Stimulated activated effector memory CD8-positive, alpha-beta T cell treated with anti-CD3 and anti-CD28 coated beads, Interleukin-12 subunit alpha, Interleukin-12 subunit beta, amount 100 ng/mL, for 72 hours (primary cell): ENCODE results near the gene ZNF396.

Source experiments
- ATAC-seq: fragments of 150-1000 bp; cut with Tn5 transposase; 2 replicates; pipeline ENCODE4 v1.10.0; 2021
- DNase-seq, 2 donors: peaks; one replicate each; pipeline ENCODE4 v3.0.0; 2021 to 2022; ENCODE audit warnings: low spot score in 2 of 2
- H3K27ac Mint-ChIP-seq: one replicate; pipeline ENCODE4 v1.8.0; 2022; ENCODE audit warnings: mild to moderate bottlenecking, mixed read lengths
- H3K36me3 Mint-ChIP-seq: one replicate; pipeline ENCODE4 v1.8.0; 2022; ENCODE audit warnings: mild to moderate bottlenecking, mixed read lengths
- H3K4me1 Mint-ChIP-seq: one replicate; pipeline ENCODE4 v1.8.0; 2022; ENCODE audit warnings: mixed read lengths
- H3K4me3 Mint-ChIP-seq: one replicate; pipeline ENCODE4 v1.8.0; 2022; ENCODE audit warnings: mild to moderate bottlenecking, mixed read lengths
- H3K9me3 Mint-ChIP-seq: one replicate; pipeline ENCODE4 v1.8.0; 2022; ENCODE audit warnings: mixed read lengths

The ZNF396 gene

GRCh38 chr18:35393716-35394115 lies 16.6 kb upstream of the ZNF396 start:
- no peak overlapping the region for H3K27ac Mint-ChIP-seq
- ATAC-seq, result no peak
- H3K4me1 Mint-ChIP-seq, result no peaks in the 10 kb centered on the region
- DNase-seq, result no peak
- no peaks in the 10 kb centered on the region for H3K36me3 Mint-ChIP-seq
- H3K9me3 Mint-ChIP-seq, result no peaks in the 10 kb centered on the region
- H3K4me3 Mint-ChIP-seq, result no peak overlapping the region

- H3K36me3 Mint-ChIP-seq, result no peaks in the 10 kb centered on the region
- no peaks in the 10 kb centered on the region for H3K4me1 Mint-ChIP-seq
- no peaks in the 10 kb centered on the region for H3K9me3 Mint-ChIP-seq
- H3K27ac Mint-ChIP-seq, result no peak overlapping the region
- no peak overlapping the region for H3K4me3 Mint-ChIP-seq
- ATAC-seq, result no peak
- DNase-seq, result no peak
Observed at GRCh38 chr18:35392375-35392774, 15.2 kb upstream of the ZNF396 start.

GRCh38 chr18:35390951-35391700 lies 14.0 kb upstream of the ZNF396 start:
- Mint-ChIP-seq H3K9me3 (no peaks in the 10 kb centered on the region), H3K4me1 (peaks cover 9% of the 10 kb centered on the region), H3K27ac (no peak overlapping the region), H3K4me3 (no peak overlapping the region), H3K36me3 (no peaks in the 10 kb centered on the region)
- no peak for ATAC-seq
- no peak for DNase-seq

DNA sequence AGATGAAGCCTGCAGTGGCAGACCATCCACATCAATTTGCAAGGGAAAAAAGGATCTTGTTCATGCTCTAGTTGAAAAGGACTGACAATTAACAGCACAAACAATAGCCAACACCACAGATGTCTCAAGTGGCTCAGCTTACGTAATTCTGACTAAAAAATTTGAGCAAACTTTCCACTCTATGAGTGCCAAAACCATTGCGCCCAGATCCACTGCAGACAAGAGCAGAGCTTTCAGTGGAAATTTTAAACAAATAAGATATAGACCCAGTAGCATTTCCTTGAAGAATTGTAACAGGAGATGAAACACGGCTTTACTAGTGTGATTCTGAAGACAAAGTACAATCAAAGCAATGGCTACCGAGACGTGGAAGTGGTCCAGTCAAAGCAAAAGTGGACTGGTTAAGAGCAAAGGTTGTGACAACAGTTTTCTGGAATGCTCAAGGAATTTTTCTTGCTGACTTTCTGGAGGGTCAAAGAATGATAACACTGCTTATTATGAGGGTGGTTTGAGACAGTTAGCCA lies 12.0 kb upstream of the ZNF396 start:
- H3K36me3 Mint-ChIP-seq, result no peaks in the 10 kb centered on the region

GRCh38 chr18:35387152-35387571 lies 10.0 kb upstream of the ZNF396 start:
- no peaks in the 10 kb centered on the region for H3K36me3 Mint-ChIP-seq
- ATAC-seq (peak; percentile 44), DNase-seq (no peak)
- H3K4me3 Mint-ChIP-seq, result no peak overlapping the region
- no peak overlapping the region for H3K27ac Mint-ChIP-seq
- peaks cover 9% of the 10 kb centered on the region for H3K4me1 Mint-ChIP-seq
- no peaks in the 10 kb centered on the region for H3K9me3 Mint-ChIP-seq

More for the DNA sequence above, 12.0 kb upstream of the ZNF396 start:
- no peaks in the 10 kb centered on the region for H3K9me3 Mint-ChIP-seq
- DNase-seq (no peak), ATAC-seq (no peak)
- H3K4me1 Mint-ChIP-seq, result peaks cover 9% of the 10 kb centered on the region
- H3K27ac Mint-ChIP-seq, result no peak overlapping the region
- no peak overlapping the region for H3K4me3 Mint-ChIP-seq

GRCh38 chr18:35386600-35387100 lies 9.5 kb upstream of the ZNF396 start:
- Mint-ChIP-seq H3K36me3 (no peaks in the 10 kb centered on the region), H3K4me3 (no peak overlapping the region)

GRCh38 chr18:35383136-35383535 lies 6.0 kb upstream of the ZNF396 start:
- H3K36me3 Mint-ChIP-seq, result no peaks in the 10 kb centered on the region
- no peaks in the 10 kb centered on the region for H3K9me3 Mint-ChIP-seq
- no peak overlapping the region for H3K27ac Mint-ChIP-seq
- peaks cover 9% of the 10 kb centered on the region for H3K4me1 Mint-ChIP-seq
- no peak for ATAC-seq
- DNase-seq, result no peak
- H3K4me3 Mint-ChIP-seq, result no peak overlapping the region

More at GRCh38 chr18:35386600-35387100, 9.5 kb upstream of the ZNF396 start:
- ATAC-seq, result peak; percentile 85
- DNase-seq, result peak; percentile 31 to 69
- H3K4me1 Mint-ChIP-seq, result peaks cover 9% of the 10 kb centered on the region
- H3K27ac Mint-ChIP-seq, result no peak overlapping the region
- H3K9me3 Mint-ChIP-seq, result no peaks in the 10 kb centered on the region

DNA sequence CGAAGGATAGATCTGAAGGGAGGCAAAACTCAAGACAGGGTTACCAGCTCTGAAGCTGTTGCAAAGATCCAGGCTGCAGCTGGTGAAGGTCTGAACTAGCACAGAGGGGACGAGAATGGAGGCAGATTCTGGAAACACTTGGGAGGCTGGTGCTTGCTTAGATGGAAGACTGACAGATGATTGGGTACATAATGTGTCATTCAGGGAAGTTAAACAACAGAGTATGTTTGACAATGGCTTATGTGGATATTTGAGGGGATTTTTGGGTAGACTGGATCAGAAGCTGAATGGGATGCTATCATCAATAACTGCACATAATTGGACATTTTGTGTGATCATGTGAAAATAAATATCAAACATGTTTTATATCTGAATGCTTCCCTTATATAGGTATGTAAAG lies 2.3 kb upstream of the ZNF396 start:
- DNase-seq, result no peak
- Mint-ChIP-seq H3K4me3 (no peak overlapping the region), H3K9me3 (no peaks in the 10 kb centered on the region), H3K27ac (no peak overlapping the region), H3K36me3 (no peaks in the 10 kb centered on the region), H3K4me1 (peaks cover 5% of the 10 kb centered on the region)
- no peak for ATAC-seq

GRCh38 chr18:35378574-35378896 lies 1.4 kb upstream of the ZNF396 start:
- no peak overlapping the region for H3K27ac Mint-ChIP-seq
- H3K36me3 Mint-ChIP-seq, result no peaks in the 10 kb centered on the region
- peaks cover 5% of the 10 kb centered on the region for H3K4me1 Mint-ChIP-seq
- no peak overlapping the region for H3K4me3 Mint-ChIP-seq
- H3K9me3 Mint-ChIP-seq, result no peaks in the 10 kb centered on the region
- no peak for ATAC-seq
- DNase-seq, result no peak

DNA sequence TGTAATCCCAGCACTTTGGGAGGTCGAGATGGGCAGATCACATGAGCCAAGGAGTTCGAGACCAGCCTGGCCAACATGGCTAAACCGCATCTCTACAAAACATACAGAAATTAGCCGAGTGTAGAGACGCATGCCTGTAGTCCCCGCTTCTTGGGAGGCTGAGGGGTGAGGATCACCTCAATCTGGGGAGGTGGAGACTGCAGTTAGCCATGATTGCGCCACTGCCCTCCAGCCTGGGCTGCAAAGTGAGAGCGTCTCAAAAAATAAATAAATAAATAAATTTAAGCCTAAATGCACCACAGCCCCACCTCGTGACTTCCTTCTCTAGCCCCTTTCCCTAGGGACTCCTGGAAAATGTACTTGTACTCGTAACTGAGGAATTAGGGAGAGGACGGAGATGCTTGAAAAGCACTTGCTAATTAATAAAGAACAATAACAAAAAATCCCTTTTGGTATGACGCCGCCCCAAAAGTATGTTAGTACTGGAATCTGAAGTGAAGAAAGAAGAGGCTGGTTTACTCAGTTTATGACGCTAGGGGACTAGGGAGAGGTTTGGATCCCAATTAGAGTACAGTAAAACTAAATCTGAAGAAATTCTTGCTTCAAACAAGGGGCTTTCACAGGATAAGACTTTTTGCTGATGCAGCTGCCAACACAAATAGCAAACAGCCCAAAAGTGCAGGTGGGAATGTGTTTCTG lies 887 bp upstream of the ZNF396 start:
- DNase-seq (no peak), ATAC-seq (no peak)
- peak overlapping the region; percentile 78 for H3K4me3 Mint-ChIP-seq
- H3K9me3 Mint-ChIP-seq, result no peaks in the 10 kb centered on the region
- H3K4me1 Mint-ChIP-seq, result peaks cover 5% of the 10 kb centered on the region
- peak overlapping the region; percentile 43 for H3K27ac Mint-ChIP-seq
- no peaks in the 10 kb centered on the region for H3K36me3 Mint-ChIP-seq

GRCh38 chr18:35376393-35376741 lies 770 bp downstream of the ZNF396 start:
- H3K4me1 Mint-ChIP-seq, result peaks cover 5% of the 10 kb centered on the region
- H3K9me3 Mint-ChIP-seq, result no peaks in the 10 kb centered on the region
- DNase-seq (peak; percentile 5 to 64), ATAC-seq (peak; percentile 67)
- no peaks in the 10 kb centered on the region for H3K36me3 Mint-ChIP-seq
- peak overlapping the region; percentile 66 for H3K27ac Mint-ChIP-seq
- H3K4me3 Mint-ChIP-seq, result peak overlapping the region; percentile 78

DNA sequence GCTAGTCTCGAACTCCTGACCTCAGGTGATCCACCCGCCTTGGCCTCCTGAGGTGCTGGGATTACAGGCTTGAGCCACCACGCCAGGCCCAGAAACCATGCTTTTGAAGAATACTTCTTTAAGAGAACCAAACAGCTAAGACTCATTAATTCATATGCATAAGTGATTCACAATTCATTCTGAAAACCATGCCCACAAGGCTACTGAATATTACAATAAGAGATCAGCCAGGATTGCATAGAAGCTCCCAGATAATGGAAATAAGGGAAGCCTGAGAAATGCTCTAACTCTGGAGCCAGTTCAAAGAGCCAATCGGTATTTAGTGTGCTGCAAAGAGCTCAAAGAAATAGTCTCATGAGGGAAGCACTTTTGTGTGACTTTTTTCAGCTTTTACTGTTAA lies 2.4 kb downstream of the ZNF396 start:
- Mint-ChIP-seq H3K27ac (no peak overlapping the region), H3K9me3 (no peaks in the 10 kb centered on the region), H3K36me3 (no peaks in the 10 kb centered on the region), H3K4me1 (peaks cover 5% of the 10 kb centered on the region), H3K4me3 (no peak overlapping the region)
- DNase-seq (no peak), ATAC-seq (no peak)

GRCh38 chr18:35371412-35372195 lies 5.5 kb downstream of the ZNF396 start:
- Mint-ChIP-seq H3K4me3 (no peak overlapping the region), H3K9me3 (no peaks in the 10 kb centered on the region), H3K4me1 (peaks cover 5% of the 10 kb centered on the region), H3K27ac (no peak overlapping the region), H3K36me3 (no peaks in the 10 kb centered on the region)
- ATAC-seq (peak; percentile 72), DNase-seq (no peak)

- DNase-seq, result no peak
- Mint-ChIP-seq H3K36me3 (no peaks in the 10 kb centered on the region), H3K4me1 (no peaks in the 10 kb centered on the region), H3K9me3 (no peaks in the 10 kb centered on the region), H3K4me3 (no peak overlapping the region), H3K27ac (no peak overlapping the region)
- no peak for ATAC-seq
Observed at GRCh38 chr18:35369126-35369525, 8.0 kb downstream of the ZNF396 start.

DNA sequence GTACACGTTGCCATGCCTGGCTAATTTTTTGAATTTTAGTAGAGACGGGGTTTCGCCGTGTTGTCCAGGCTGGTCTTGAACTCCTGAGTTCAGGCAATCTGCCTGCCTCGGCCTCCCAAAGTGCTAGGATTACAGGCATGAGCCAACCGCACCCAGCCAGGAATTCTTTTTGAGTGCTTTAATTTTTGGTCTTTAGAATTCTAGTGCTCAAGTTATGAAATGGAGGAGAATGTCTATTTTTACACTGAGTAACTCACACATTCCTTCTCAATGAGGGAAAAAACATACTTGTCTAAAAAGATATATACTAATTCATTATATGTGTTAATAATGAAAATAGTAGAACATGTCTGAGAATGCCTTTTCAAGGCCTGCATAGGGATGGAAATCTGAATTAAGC lies 8.5 kb downstream of the ZNF396 start:
- Mint-ChIP-seq H3K36me3 (no peaks in the 10 kb centered on the region), H3K4me1 (no peaks in the 10 kb centered on the region), H3K9me3 (no peaks in the 10 kb centered on the region), H3K27ac (no peak overlapping the region), H3K4me3 (no peak overlapping the region)
- DNase-seq (no peak), ATAC-seq (no peak)
